Astrocyte (in vitro differentiated cells and primary cell): ENCODE measurements around the gene RTL10. TPM values are rescaled to one million over a fixed set of nuclear protein-coding genes. Genes with fewer than 3 reads are reported as not detected.

Experiments used
- DNase-seq: peaks from one replicate; pipeline ENCODE4 v3.0.0-alpha.2; 2010; ENCODE audit warnings: low read depth
- FAIRE-seq: peaks from 2 replicates; lab custom pipeline; 2011; peaks lifted over from hg19 to GRCh38; lab: Jason Lieb, UNC
- H2AFZ ChIP-seq: 2 replicates; pipeline ENCODE4 v1.6.0; 2012; ENCODE audit warnings: low read depth, low read length, inconsistent platforms
- H3K27ac ChIP-seq: 2 replicates; pipeline ENCODE4 v1.5.1; 2011; ENCODE audit warnings: low read depth, low read length, inconsistent platforms
- H3K27me3 ChIP-seq: 2 replicates; pipeline ENCODE4 v1.6.0; 2011; ENCODE audit warnings: low read length, inconsistent platforms; ENCODE audit not compliant: insufficient read depth
- H3K36me3 ChIP-seq: 2 replicates; pipeline ENCODE4 v1.5.1; 2011; ENCODE audit warnings: low read length, inconsistent platforms; ENCODE audit not compliant: insufficient read depth
- H3K4me1 ChIP-seq: 2 replicates; pipeline ENCODE4 v1.5.1; 2011; ENCODE audit warnings: low read length, inconsistent platforms; ENCODE audit not compliant: insufficient read depth
- H3K4me2 ChIP-seq: 2 replicates; pipeline ENCODE4 v1.6.0; 2012; ENCODE audit warnings: low read length, inconsistent platforms
- H3K4me3 ChIP-seq: 2 replicates; pipeline ENCODE4 v1.5.1; 2011; ENCODE audit warnings: low read depth, mild to moderate bottlenecking, low read length, inconsistent platforms; ENCODE audit not compliant: insufficient read depth
- H3K79me2 ChIP-seq: 2 replicates; pipeline ENCODE4 v1.6.0; 2012; ENCODE audit warnings: mild to moderate bottlenecking, low read length, inconsistent platforms; ENCODE audit not compliant: insufficient read depth
- H3K9ac ChIP-seq: 2 replicates; pipeline ENCODE4 v1.6.0; 2012; ENCODE audit warnings: mild to moderate bottlenecking, low read length, inconsistent platforms
- H3K9me3 ChIP-seq: 2 replicates; pipeline ENCODE4 v1.5.1; 2012; ENCODE audit warnings: low read depth, mild to moderate bottlenecking, low read length, inconsistent platforms; ENCODE audit not compliant: insufficient read depth
- H4K20me1 ChIP-seq: 2 replicates; pipeline ENCODE4 v1.6.0; 2012; ENCODE audit warnings: low read length, inconsistent platforms; ENCODE audit not compliant: insufficient read depth
- H3K27ac Mint-ChIP-seq: one replicate; pipeline ENCODE4 v1.8.0; 2021; ENCODE audit warnings: mild to moderate bottlenecking, mixed read lengths; ENCODE audit not compliant: unreplicated experiment
- H3K27me3 Mint-ChIP-seq: one replicate; pipeline ENCODE4 v1.8.0; 2021; ENCODE audit warnings: low read depth, mixed read lengths; ENCODE audit not compliant: unreplicated experiment
- H3K36me3 Mint-ChIP-seq: one replicate; pipeline ENCODE4 v1.8.0; 2021; ENCODE audit warnings: low read depth, mixed read lengths; ENCODE audit not compliant: unreplicated experiment
- H3K4me1 Mint-ChIP-seq: one replicate; pipeline ENCODE4 v1.8.0; 2021; ENCODE audit warnings: low read depth, mixed read lengths; ENCODE audit not compliant: unreplicated experiment
- H3K4me3 Mint-ChIP-seq: one replicate; pipeline ENCODE4 v1.8.0; 2021; ENCODE audit warnings: mild to moderate bottlenecking, moderate library complexity, mixed read lengths; ENCODE audit not compliant: unreplicated experiment
- H3K9me3 Mint-ChIP-seq: one replicate; pipeline ENCODE4 v1.8.0; 2021; ENCODE audit warnings: mild to moderate bottlenecking, mixed read lengths; ENCODE audit not compliant: unreplicated experiment
- CTCF ChIP-seq: IDR thresholded peaks from 2 replicates; pipeline ENCODE4 v1.5.1; 2011; ENCODE audit warnings: low read depth, mild to moderate bottlenecking, inconsistent platforms, low read length, moderate library complexity; ENCODE audit not compliant: insufficient read depth
- EZH2 ChIP-seq: IDR thresholded peaks from 2 replicates; pipeline ENCODE4 v1.6.1; 2012; ENCODE audit warnings: mild to moderate bottlenecking, low read length, inconsistent platforms; ENCODE audit not compliant: insufficient read depth
- total RNA-seq: library from RNA; stranded (reverse); gene quantifications from 2 replicates; pipeline ENCODE4 v1.2.1, GENCODE V29; 2021

Gene RTL10
- total RNA-seq, 1 donor from 2014 or later, result 43.0 TPM

DNA sequence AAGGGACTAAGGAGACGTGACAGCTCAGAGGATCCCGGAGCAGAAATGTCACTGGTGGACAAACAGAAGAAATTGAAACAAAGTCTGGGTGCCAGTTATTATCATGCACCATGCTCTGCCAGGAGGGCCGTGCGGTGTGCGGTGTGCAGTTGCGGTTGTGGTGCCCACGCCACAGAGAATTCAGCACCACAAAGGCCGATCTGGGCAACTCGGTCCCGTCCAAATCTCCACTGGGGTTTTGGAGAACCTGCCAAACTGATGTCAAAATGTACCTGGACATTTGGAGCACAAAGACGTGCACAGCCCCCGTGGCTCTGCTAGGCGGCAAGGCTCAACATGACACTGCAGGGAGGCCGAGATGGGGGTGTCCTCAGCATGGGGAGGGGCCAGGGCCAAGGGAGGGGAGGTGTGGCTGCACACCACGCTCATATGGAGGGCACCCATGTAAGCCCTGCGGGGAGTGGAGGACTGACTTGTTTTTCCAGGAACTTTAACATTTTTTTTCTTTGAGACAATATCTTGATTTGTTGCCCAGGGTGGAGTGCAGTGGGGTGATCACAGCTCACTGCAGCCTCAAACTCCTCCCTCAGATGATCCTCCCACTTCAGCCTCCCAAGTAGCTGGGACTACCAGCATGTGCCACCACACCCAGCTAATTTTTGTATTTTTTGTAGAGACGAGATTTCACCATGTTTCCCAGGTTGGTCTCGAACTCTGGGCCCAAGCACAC lies 39.4 kb downstream of the RTL10 start:
- no peak overlapping the region for H3K27ac Mint-ChIP-seq
- H3K4me1 Mint-ChIP-seq, result peaks cover 13% of the 10 kb centered on the region
- TF ChIP-seq EZH2 (no peak), CTCF (no peak)

DNA sequence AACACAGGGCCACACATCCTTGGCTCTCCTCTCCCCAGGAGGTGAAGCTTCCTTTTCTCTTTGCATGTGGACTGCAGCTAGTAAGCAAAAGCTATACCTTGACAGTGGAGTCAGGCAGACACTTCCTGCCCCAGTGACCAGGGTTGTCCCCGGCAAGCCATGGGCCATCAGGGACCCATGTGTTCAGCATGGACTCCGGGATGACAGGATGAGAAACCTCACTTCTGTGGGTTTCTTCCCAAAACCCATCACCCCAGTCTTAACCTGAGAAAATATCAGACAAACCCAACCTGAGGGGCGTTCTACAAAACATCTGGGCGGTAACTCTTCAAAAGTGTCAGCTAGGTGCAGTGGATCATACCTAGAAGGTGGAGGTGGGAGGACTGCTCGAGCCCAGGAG lies 40.2 kb downstream of the RTL10 start:
- Mint-ChIP-seq H3K4me3 (no peak overlapping the region), H3K36me3 (peaks cover 15% of the 10 kb centered on the region), H3K27ac (no peak overlapping the region), H3K4me1 (peaks cover 13% of the 10 kb centered on the region), H3K27me3 (peaks cover 7% of the 10 kb centered on the region), H3K9me3 (no peaks in the 10 kb centered on the region)
- peaks cover 15% of the 10 kb centered on the region for H3K4me1 ChIP-seq
- H2AFZ ChIP-seq, result no peak overlapping the region
- no peaks in the 10 kb centered on the region for H3K9me3 ChIP-seq
- no peaks in the 10 kb centered on the region for H3K79me2 ChIP-seq
- H4K20me1 ChIP-seq, result peaks cover 13% of the 10 kb centered on the region
- H3K9ac ChIP-seq, result no peak overlapping the region
- H3K36me3 ChIP-seq, result no peaks in the 10 kb centered on the region
- no peak overlapping the region for H3K27ac ChIP-seq
- FAIRE-seq (no peak), DNase-seq (no peak)
- H3K4me3 ChIP-seq, result no peak overlapping the region
- H3K27me3 ChIP-seq, result no peaks in the 10 kb centered on the region
- no peak overlapping the region for H3K4me2 ChIP-seq
- TF ChIP-seq CTCF (no peak), EZH2 (no peak)

More for the DNA sequence above, 39.4 kb downstream of the RTL10 start:
- DNase-seq, result no peak
- Histone ChIP-seq H2AFZ (no peak overlapping the region), H3K4me1 (peaks cover 13% of the 10 kb centered on the region), H3K4me2 (no peak overlapping the region), H3K27ac (no peak overlapping the region), H3K9ac (no peak overlapping the region), H3K36me3 (no peaks in the 10 kb centered on the region), H3K27me3 (no peaks in the 10 kb centered on the region), H3K4me3 (no peak overlapping the region), H3K79me2 (no peaks in the 10 kb centered on the region), H3K9me3 (no peaks in the 10 kb centered on the region), H4K20me1 (peaks cover 13% of the 10 kb centered on the region)
- FAIRE-seq, result no peak
- Mint-ChIP-seq H3K36me3 (peaks cover 15% of the 10 kb centered on the region), H3K4me3 (no peak overlapping the region), H3K27me3 (peaks cover 6% of the 10 kb centered on the region), H3K9me3 (no peaks in the 10 kb centered on the region)

- Histone ChIP-seq H3K27me3 (peaks cover 2% of the 10 kb centered on the region), H3K36me3 (no peaks in the 10 kb centered on the region), H3K27ac (no peak overlapping the region), H3K9ac (no peak overlapping the region), H3K4me3 (no peak overlapping the region), H3K4me1 (peaks cover 15% of the 10 kb centered on the region), H3K9me3 (no peaks in the 10 kb centered on the region), H3K79me2 (no peaks in the 10 kb centered on the region), H3K4me2 (no peak overlapping the region), H4K20me1 (peaks cover 13% of the 10 kb centered on the region), H2AFZ (no peak overlapping the region)
- Mint-ChIP-seq H3K36me3 (peaks cover 15% of the 10 kb centered on the region), H3K27ac (no peak overlapping the region), H3K27me3 (peaks cover 17% of the 10 kb centered on the region), H3K4me3 (no peak overlapping the region), H3K9me3 (no peaks in the 10 kb centered on the region), H3K4me1 (peaks cover 13% of the 10 kb centered on the region)
- TF ChIP-seq EZH2 (no peak), CTCF (no peak)
- FAIRE-seq (no peak), DNase-seq (no peak)
These were observed 41.8 kb downstream of the RTL10 start for GRCh38 chr22:19812910-19813309.
